NOMO-1 (cell line): ENCODE data around the gene APOD.
A peak's percentile ranks its signal among the peaks of the same experiment; 100 is the strongest.

Experiments
- DNase-seq, 2 experiments: peaks; one replicate each; lab custom pipeline; 2025; ENCODE audit not compliant: unreplicated experiment in 2 of 2; lab: John Stamatoyannopoulos, UW

APOD gene

GRCh38 chr3:195556390-195556789, 27.4 kb downstream of the APOD start:
- no peak for DNase-seq

GRCh38 chr3:195555110-195555509, 28.6 kb downstream of the APOD start:
- no peak for DNase-seq

- DNase-seq = no peak
Measured at GRCh38 chr3:195554458-195554857, 29.3 kb downstream of the APOD start.

GRCh38 chr3:195553268-195553667, 30.5 kb downstream of the APOD start:
- DNase-seq = no peak

- no peak for DNase-seq
Measured at GRCh38 chr3:195551381-195551978, 32.3 kb downstream of the APOD start.

GRCh38 chr3:195550723-195551122, 33.0 kb downstream of the APOD start:
- DNase-seq = no peak

GRCh38 chr3:195549931-195550519, 33.7 kb downstream of the APOD start:
- no peak for DNase-seq

- no peak for DNase-seq
Measured at GRCh38 chr3:195548987-195549386, 34.8 kb downstream of the APOD start.

GRCh38 chr3:195548501-195548900, 35.2 kb downstream of the APOD start:
- no peak for DNase-seq

GRCh38 chr3:195548006-195548405, 35.7 kb downstream of the APOD start:
- no peak for DNase-seq

GRCh38 chr3:195546130-195546560, 37.6 kb downstream of the APOD start:
- DNase-seq = no peak

- no peak for DNase-seq
Measured at GRCh38 chr3:195544634-195545033, 39.1 kb downstream of the APOD start.

GRCh38 chr3:195544230-195544536, 39.6 kb downstream of the APOD start:
- no peak for DNase-seq

GRCh38 chr3:195543500-195544229, 40.1 kb downstream of the APOD start:
- DNase-seq = no peak

- peak; percentile 84 to 92 for DNase-seq
Measured at GRCh38 chr3:195542698-195543499, 40.8 kb downstream of the APOD start, which contains the start of gene PPP1R2. TSS of gene PPP1R2 (minus strand) at chr3:195543325. CDS start at chr3:195543025, 300 bp downstream.

- DNase-seq = peak; percentile 65 to 84
Measured at GRCh38 chr3:195542316-195542697, 41.4 kb downstream of the APOD start.

- DNase-seq = no peak
Measured at GRCh38 chr3:195540511-195540910, 43.2 kb downstream of the APOD start.

- DNase-seq = no peak
Measured at GRCh38 chr3:195540027-195540426, 43.7 kb downstream of the APOD start.

GRCh38 chr3:195539479-195539878, 44.3 kb downstream of the APOD start:
- no peak for DNase-seq

GRCh38 chr3:195537995-195538394, 45.7 kb downstream of the APOD start:
- DNase-seq = no peak

- no peak for DNase-seq
Measured at GRCh38 chr3:195535293-195535692, 48.4 kb downstream of the APOD start.
